H1 (cell line): Measurements from ENCODE around the gene C21orf58.

ENCODE experiments used
- ATF2 ChIP-seq: IDR thresholded peaks from 2 replicates; pipeline ENCODE4 v1.6.1; 2012; ENCODE audit warnings: low read length, inconsistent platforms
- CTCF ChIP-seq, 3 experiments: IDR thresholded peaks; 1 replicate in 2 of 3; 2 replicates in 1 of 3; pipeline versions ENCODE4 v1.5.1 to v1.6.1; 2011; ENCODE audit warnings: low read length in 3 of 3, mild to moderate bottlenecking in 3 of 3, inconsistent platforms in 2 of 3, low read depth in 1 of 3, moderate library complexity in 1 of 3; ENCODE audit not compliant: insufficient read depth in 1 of 3; ENCODE audit errors: control extremely low read depth in 1 of 3
- EP300 ChIP-seq, 2 experiments: IDR thresholded peaks; 1 replicate in 1 of 2; 2 replicates in 1 of 2; pipeline ENCODE4 v1.6.1; 2011 to 2012; ENCODE audit warnings: low read depth in 2 of 2, low read length in 2 of 2, mild to moderate bottlenecking in 2 of 2, borderline replicate concordance in 1 of 2, inconsistent platforms in 1 of 2, moderate library complexity in 1 of 2
- POLR2A ChIP-seq, 2 experiments: IDR thresholded peaks; 1 replicate in 1 of 2; 2 replicates in 1 of 2; pipeline ENCODE4 v1.6.1; 2011; ENCODE audit warnings: low read depth in 2 of 2, low read length in 2 of 2, mild to moderate bottlenecking in 2 of 2; ENCODE audit errors: control extremely low read depth in 1 of 2
- RBBP5 ChIP-seq: IDR thresholded peaks from 2 replicates; pipeline ENCODE4 v1.7.1; 2012; ENCODE audit warnings: low read depth, mild to moderate bottlenecking, inconsistent platforms, low read length, moderate library complexity, borderline replicate concordance
- TCF12 ChIP-seq: IDR thresholded peaks from 2 replicates; pipeline ENCODE4 v1.6.1; 2011; ENCODE audit warnings: low read depth, mild to moderate bottlenecking, low read length

GRCh38 chr21:46319186-46319585, 4.5 kb downstream of the C21orf58 start:
- TF ChIP-seq EP300 (IDR thresholded peaks at IDR 0.05; ENCODE audit: borderline replicate concordance in 1 of 2, low read depth in 2 of 2, low read length in 2 of 2) (no peak), RBBP5 (no peak), TCF12 (no peak), CTCF (IDR thresholded peaks at IDR 0.05; ENCODE audit: control extremely low read depth in 1 of 3, insufficient read depth in 1 of 3, low read depth in 1 of 3, low read length in 3 of 3) (no peak), ATF2 (no peak), POLR2A (IDR thresholded peaks at IDR 0.05; ENCODE audit: control extremely low read depth in 1 of 2, low read depth in 2 of 2, low read length in 2 of 2) (no peak)
